Neural progenitor cell (in vitro differentiated cells): Measurements from ENCODE around the gene PHACTR2. TPM values are rescaled to one million over a fixed set of nuclear protein-coding genes. Genes with fewer than 3 reads are reported as not detected.

Source experiments
- DNase-seq: peaks from one replicate; pipeline ENCODE4 v3.0.0-alpha.2; 2016; ENCODE audit warnings: low spot score
- H2AFZ ChIP-seq: fragments of 200-600 bp; sonication (generic); replicated peaks from 2 replicates; pipeline ENCODE4 v1.6.1; 2016; ENCODE audit warnings: antibody characterized with exemption
- H3F3A ChIP-seq: fragments of 200-600 bp; sonication (generic); 2 replicates; pipeline ENCODE4 v1.6.1; 2016; ENCODE audit warnings: antibody characterized with exemption, low read depth
- H3K27ac ChIP-seq: fragments of 200-600 bp; sonication (generic); 2 replicates; pipeline ENCODE4 v1.5.1; 2016; ENCODE audit warnings: mild to moderate bottlenecking
- H3K27me3 ChIP-seq: fragments of 200-600 bp; sonication (generic); 2 replicates; pipeline ENCODE4 v1.6.1; 2016; ENCODE audit warnings: mild to moderate bottlenecking, moderate library complexity
- H3K36me3 ChIP-seq: fragments of 200-600 bp; sonication (generic); 2 replicates; pipeline ENCODE4 v1.5.1; 2016
- H3K4me1 ChIP-seq: fragments of 200-600 bp; sonication (generic); 2 replicates; pipeline ENCODE4 v1.6.1; 2016; ENCODE audit warnings: mixed run types
- H3K4me2 ChIP-seq: fragments of 200-600 bp; sonication (generic); 2 replicates; pipeline ENCODE4 v1.6.1; 2016
- H3K4me3 ChIP-seq: fragments of 200-600 bp; sonication (generic); 2 replicates; pipeline ENCODE4 v1.5.1; 2016
- H3K79me2 ChIP-seq: fragments of 200-600 bp; sonication (generic); 2 replicates; pipeline ENCODE4 v1.6.1; 2016; ENCODE audit warnings: low read depth
- H3K9ac ChIP-seq: fragments of 200-600 bp; sonication (generic); 2 replicates; pipeline ENCODE4 v1.6.1; 2016
- H3K9me3 ChIP-seq: fragments of 200-600 bp; sonication (generic); 2 replicates; pipeline ENCODE4 v1.5.1; 2016; ENCODE audit warnings: low read depth
- H4K20me1 ChIP-seq: fragments of 200-600 bp; sonication (generic); 2 replicates; pipeline ENCODE4 v1.6.1; 2016; ENCODE audit warnings: low read depth
- H3K27ac Mint-ChIP-seq: 3 replicates; pipeline ENCODE4 v1.8.0; 2021; ENCODE audit warnings: mixed read lengths
- H3K27me3 Mint-ChIP-seq: 2 replicates; pipeline ENCODE4 v1.8.0; 2022; ENCODE audit warnings: low read depth, mild to moderate bottlenecking, inconsistent platforms, moderate library complexity, mixed read lengths; ENCODE audit not compliant: insufficient read depth
- H3K36me3 Mint-ChIP-seq: 3 replicates; pipeline ENCODE4 v1.8.0; 2021; ENCODE audit warnings: mixed read lengths
- H3K4me1 Mint-ChIP-seq: 3 replicates; pipeline ENCODE4 v1.8.0; 2021; ENCODE audit warnings: mixed read lengths
- H3K4me3 Mint-ChIP-seq: 3 replicates; pipeline ENCODE4 v1.8.0; 2021; ENCODE audit warnings: mild to moderate bottlenecking, moderate library complexity, mixed read lengths
- H3K9me3 Mint-ChIP-seq: 3 replicates; pipeline ENCODE4 v1.8.0; 2020; ENCODE audit warnings: mixed read lengths
- EZH2 ChIP-seq: fragments of 200-600 bp; sonication (generic); IDR thresholded peaks from 2 replicates; pipeline ENCODE4 v1.6.1; 2017; ENCODE audit warnings: antibody characterized with exemption, mild to moderate bottlenecking, moderate library complexity
- EZH2phosphoT487 ChIP-seq: fragments of 200-600 bp; sonication (generic); IDR thresholded peaks from 2 replicates; pipeline ENCODE4 v1.6.1; 2017; ENCODE audit warnings: antibody characterized with exemption
- total RNA-seq: library from RNA; depleted of rRNA; stranded (reverse); fragments of >200 nt; gene quantifications from 2 replicates; pipeline ENCODE4 v1.2.3, GENCODE V29; 2015; ENCODE audit warnings: low replicate concordance
- TF ChIP-seq, protein P1 (sequence below): fragments of 200-600 bp; sonication (generic); IDR thresholded peaks from 2 replicates; pipeline ENCODE4 v1.5.1; 2017; ENCODE audit warnings: antibody characterized with exemption, mild to moderate bottlenecking

Gene PHACTR2
- total RNA-seq, 1 donor from 2014 or later = 45.4 TPM

DNA sequence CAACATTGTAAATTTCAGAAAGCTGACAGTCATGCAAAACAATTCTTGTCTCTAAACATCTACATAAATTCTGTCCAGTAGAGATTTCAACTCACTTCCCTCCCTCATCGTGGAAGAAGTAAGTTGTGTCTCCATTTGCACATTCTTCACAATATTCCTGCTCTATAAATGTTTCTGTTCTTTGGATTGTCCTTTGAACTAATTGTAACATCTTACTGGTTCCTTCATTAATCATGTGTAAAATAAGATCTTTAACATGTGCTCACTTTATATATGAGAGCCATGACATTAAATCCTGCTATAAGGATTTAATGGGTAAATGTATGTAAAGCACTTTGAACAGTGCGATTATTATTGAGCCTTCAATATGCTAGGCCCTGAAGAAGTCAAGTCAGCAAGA is 158.4 kb downstream of the PHACTR2 start:
- Mint-ChIP-seq H3K36me3 (no peaks in the 10 kb centered on the region), H3K4me1 (peaks cover 2% of the 10 kb centered on the region), H3K9me3 (peaks cover 7% of the 10 kb centered on the region), H3K4me3 (no peak overlapping the region), H3K27ac (no peak overlapping the region), H3K27me3 (no peaks in the 10 kb centered on the region)
- no peaks in the 10 kb centered on the region for H3K27me3 ChIP-seq
- no peaks in the 10 kb centered on the region for H4K20me1 ChIP-seq
- TF ChIP-seq EZH2 (no peak), EZH2phosphoT487 (no peak)
- TF ChIP-seq, protein P1, sequence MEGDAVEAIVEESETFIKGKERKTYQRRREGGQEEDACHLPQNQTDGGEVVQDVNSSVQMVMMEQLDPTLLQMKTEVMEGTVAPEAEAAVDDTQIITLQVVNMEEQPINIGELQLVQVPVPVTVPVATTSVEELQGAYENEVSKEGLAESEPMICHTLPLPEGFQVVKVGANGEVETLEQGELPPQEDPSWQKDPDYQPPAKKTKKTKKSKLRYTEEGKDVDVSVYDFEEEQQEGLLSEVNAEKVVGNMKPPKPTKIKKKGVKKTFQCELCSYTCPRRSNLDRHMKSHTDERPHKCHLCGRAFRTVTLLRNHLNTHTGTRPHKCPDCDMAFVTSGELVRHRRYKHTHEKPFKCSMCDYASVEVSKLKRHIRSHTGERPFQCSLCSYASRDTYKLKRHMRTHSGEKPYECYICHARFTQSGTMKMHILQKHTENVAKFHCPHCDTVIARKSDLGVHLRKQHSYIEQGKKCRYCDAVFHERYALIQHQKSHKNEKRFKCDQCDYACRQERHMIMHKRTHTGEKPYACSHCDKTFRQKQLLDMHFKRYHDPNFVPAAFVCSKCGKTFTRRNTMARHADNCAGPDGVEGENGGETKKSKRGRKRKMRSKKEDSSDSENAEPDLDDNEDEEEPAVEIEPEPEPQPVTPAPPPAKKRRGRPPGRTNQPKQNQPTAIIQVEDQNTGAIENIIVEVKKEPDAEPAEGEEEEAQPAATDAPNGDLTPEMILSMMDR = no peak
- H3K36me3 ChIP-seq = no peaks in the 10 kb centered on the region
- no peak for DNase-seq
- H3K4me2 ChIP-seq = no peak overlapping the region
- no peak overlapping the region for H2AFZ ChIP-seq
- H3F3A ChIP-seq = no peaks in the 10 kb centered on the region
- no peak overlapping the region for H3K27ac ChIP-seq
- H3K79me2 ChIP-seq = no peaks in the 10 kb centered on the region
- no peaks in the 10 kb centered on the region for H3K9me3 ChIP-seq
- no peak overlapping the region for H3K4me3 ChIP-seq
- H3K9ac ChIP-seq = no peak overlapping the region
- H3K4me1 ChIP-seq = no peaks in the 10 kb centered on the region

GRCh38 chr6:143838395-143838794 is 160.6 kb downstream of the PHACTR2 start:
- Mint-ChIP-seq H3K27me3 (peaks cover 2% of the 10 kb centered on the region), H3K4me1 (peaks cover 14% of the 10 kb centered on the region), H3K4me3 (no peak overlapping the region), H3K27ac (no peak overlapping the region), H3K9me3 (peaks cover 12% of the 10 kb centered on the region), H3K36me3 (no peaks in the 10 kb centered on the region)
- H3K9me3 ChIP-seq = no peaks in the 10 kb centered on the region
- DNase-seq = no peak
- H3K4me2 ChIP-seq = no peak overlapping the region
- H4K20me1 ChIP-seq = no peaks in the 10 kb centered on the region
- peaks cover 7% of the 10 kb centered on the region for H3K4me1 ChIP-seq
- H3K9ac ChIP-seq = no peak overlapping the region
- TF ChIP-seq, protein P1 = no peak
- TF ChIP-seq EZH2 (no peak), EZH2phosphoT487 (no peak)
- no peak overlapping the region for H3K27ac ChIP-seq
- no peaks in the 10 kb centered on the region for H3K36me3 ChIP-seq
- no peak overlapping the region for H2AFZ ChIP-seq
- peaks cover 2% of the 10 kb centered on the region for H3K79me2 ChIP-seq
- H3K4me3 ChIP-seq = no peak overlapping the region
- no peaks in the 10 kb centered on the region for H3K27me3 ChIP-seq
- H3F3A ChIP-seq = peaks cover 4% of the 10 kb centered on the region

DNA sequence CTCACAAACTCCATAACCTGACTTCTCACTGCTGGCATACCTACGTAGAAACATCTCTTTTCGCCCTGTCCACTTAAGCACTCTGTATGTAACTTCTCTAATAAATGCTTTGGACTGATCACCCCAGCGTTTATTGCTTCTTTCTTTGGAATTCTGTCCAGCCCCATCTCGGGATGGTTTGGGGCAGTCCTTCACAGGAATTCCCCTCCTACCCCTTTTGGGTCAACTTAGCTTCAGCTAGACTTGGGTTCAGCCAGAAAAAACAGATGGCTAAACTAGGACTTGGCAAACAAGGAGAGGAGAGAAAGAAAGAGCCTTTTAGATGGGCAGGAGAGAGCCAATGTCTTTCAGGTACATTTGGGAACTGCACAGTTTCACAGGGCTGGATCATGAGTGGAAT is 161.4 kb downstream of the PHACTR2 start:
- Mint-ChIP-seq H3K9me3 (peaks cover 12% of the 10 kb centered on the region), H3K36me3 (no peaks in the 10 kb centered on the region), H3K4me3 (no peak overlapping the region), H3K27ac (no peak overlapping the region), H3K27me3 (peaks cover 2% of the 10 kb centered on the region), H3K4me1 (peaks cover 20% of the 10 kb centered on the region)
- Histone ChIP-seq H3F3A (peaks cover 4% of the 10 kb centered on the region), H3K4me1 (peaks cover 11% of the 10 kb centered on the region), H3K4me3 (no peak overlapping the region), H3K4me2 (no peak overlapping the region), H3K79me2 (peaks cover 10% of the 10 kb centered on the region), H3K27ac (no peak overlapping the region), H3K27me3 (no peaks in the 10 kb centered on the region), H3K36me3 (no peaks in the 10 kb centered on the region), H2AFZ (no peak overlapping the region), H3K9ac (no peak overlapping the region), H4K20me1 (no peaks in the 10 kb centered on the region), H3K9me3 (no peaks in the 10 kb centered on the region)
- TF ChIP-seq EZH2 (no peak), EZH2phosphoT487 (no peak)
- TF ChIP-seq, protein P1 = no peak
- DNase-seq = no peak
